HepG2 (cell line): ENCODE data around the gene MADD. TPM values are rescaled to one million over a fixed set of nuclear protein-coding genes. Genes with fewer than 3 reads are reported as not detected.
A peak's percentile ranks its signal among the peaks of the same experiment; 100 is the strongest.

Experiments used
- ARID4A ChIP-seq: sonication (generic); formaldehyde crosslinking; IDR thresholded peaks from 2 replicates; pipeline ENCODE4 v1.5.0; 2020; ENCODE audit warnings: mild to moderate bottlenecking, missing genetic modification reagents, borderline replicate concordance
- ATF2 ChIP-seq: sonication (generic); formaldehyde crosslinking; IDR thresholded peaks from 2 replicates; pipeline ENCODE4 v1.4.0; 2020; ENCODE audit warnings: missing genetic modification reagents
- BORCS8-MEF2B ChIP-seq: sonication (generic); formaldehyde crosslinking; IDR thresholded peaks from 2 replicates; pipeline ENCODE4 v1.8.0; 2022; ENCODE audit warnings: mild to moderate bottlenecking, missing genetic modification reagents
- HES4 ChIP-seq: sonication (generic); formaldehyde crosslinking; IDR thresholded peaks from 2 replicates; pipeline ENCODE4 v1.9.0; 2021; ENCODE audit warnings: mild to moderate bottlenecking, missing genetic modification reagents, borderline replicate concordance
- HNF1B ChIP-seq: sonication (generic); formaldehyde crosslinking; IDR thresholded peaks from 2 replicates; pipeline ENCODE4 v1.5.1; 2020; ENCODE audit warnings: mild to moderate bottlenecking, moderate library complexity, missing genetic modification reagents
- HNRNPLL ChIP-seq: fragments of 200-400 bp; formaldehyde crosslinking; IDR thresholded peaks from 2 replicates; pipeline ENCODE4 v1.6.1; 2017; ENCODE audit warnings: mild to moderate bottlenecking, low read depth, low read length; ENCODE audit not compliant: poor library complexity, severe bottlenecking
- ISL2 ChIP-seq: sonication (generic); formaldehyde crosslinking; IDR thresholded peaks from 2 replicates; pipeline ENCODE4 v1.5.0; 2020; ENCODE audit warnings: missing genetic modification reagents
- MTA1 ChIP-seq: sonication (generic); formaldehyde crosslinking; IDR thresholded peaks from 2 replicates; pipeline ENCODE4 v1.4.0; 2020; ENCODE audit warnings: missing genetic modification reagents, mild to moderate bottlenecking, borderline replicate concordance
- POLR2A ChIP-seq, 2 experiments: IDR thresholded peaks; 2 replicates each; pipeline ENCODE4 v1.6.1; 2011; ENCODE audit warnings: low read depth in 2 of 2, low read length in 2 of 2, mild to moderate bottlenecking in 1 of 2, moderate library complexity in 1 of 2; ENCODE audit not compliant: insufficient read depth in 1 of 2
- SALL1 ChIP-seq: sonication (generic); formaldehyde crosslinking; IDR thresholded peaks from 2 replicates; pipeline ENCODE4 v1.8.0; 2022; ENCODE audit warnings: mild to moderate bottlenecking, missing genetic modification reagents
- SALL2 ChIP-seq: sonication (generic); formaldehyde crosslinking; IDR thresholded peaks from 2 replicates; pipeline ENCODE4 v1.8.1; 2023; ENCODE audit warnings: mild to moderate bottlenecking, missing genetic modification reagents, inconsistent platforms
- SOX5 ChIP-seq: IDR thresholded peaks from 2 replicates; pipeline ENCODE4 v1.6.1; 2016; ENCODE audit warnings: borderline replicate concordance
- TBX2 ChIP-seq: sonication (generic); formaldehyde crosslinking; IDR thresholded peaks from 2 replicates; pipeline ENCODE4 v1.5.0; 2020; ENCODE audit warnings: missing genetic modification reagents, mild to moderate bottlenecking, borderline replicate concordance
- TEAD3 ChIP-seq: optimal IDR thresholded peaks from 2 replicates; pipeline ENCODE3; 2016; ENCODE audit warnings: borderline replicate concordance
- ZFP82 ChIP-seq: sonication (generic); formaldehyde crosslinking; IDR thresholded peaks from 2 replicates; pipeline ENCODE4 v1.5.1; 2020; ENCODE audit warnings: mild to moderate bottlenecking, missing genetic modification reagents, borderline replicate concordance
- ZNF552 ChIP-seq: sonication (generic); formaldehyde crosslinking; IDR thresholded peaks from 2 replicates; pipeline ENCODE4 v1.9.0; 2022; ENCODE audit warnings: missing genetic modification reagents, mild to moderate bottlenecking, borderline replicate concordance
- ZNF574 ChIP-seq: sonication (generic); formaldehyde crosslinking; IDR thresholded peaks from 2 replicates; pipeline ENCODE4 v1.4.0; 2020; ENCODE audit warnings: missing genetic modification reagents
- ZNF691 ChIP-seq: sonication (generic); formaldehyde crosslinking; IDR thresholded peaks from 2 replicates; pipeline ENCODE4 v1.4.0; 2020; ENCODE audit warnings: missing genetic modification reagents, low read depth, mild to moderate bottlenecking, borderline replicate concordance
- ZNF768 ChIP-seq: sonication (generic); formaldehyde crosslinking; IDR thresholded peaks from 2 replicates; pipeline ENCODE4 v1.4.0; 2020; ENCODE audit warnings: missing genetic modification reagents
- polyA plus RNA-seq, 8 experiments: library from polyadenylated mRNA; depleted of rRNA in 3 of 8; stranded (reverse) in 7 of 8; unstranded in 1 of 8; fragments of >200 nt; fragmentation: Illumina TruSeq in 4 of 8; extraction: Trizol in 4 of 8; gene quantifications; 2 replicates each; pipeline versions ENCODE4 v1.2.1 to v1.2.3, GENCODE V29; 2011 to 2016; ENCODE audit warnings: low read depth in 4 of 8, missing spikeins in 1 of 8, mixed read lengths in 1 of 8; ENCODE audit not compliant: insufficient read depth in 1 of 8
- total RNA-seq, 5 experiments: library from RNA; depleted of rRNA; stranded (reverse); fragments of >200 nt; fragmentation: Illumina TruSeq; extraction: Trizol; gene quantifications; 2 replicates each; pipeline ENCODE4 v1.2.3, GENCODE V29; 2016; ENCODE audit warnings: low read depth in 1 of 5

The MADD gene
- total and polyA plus RNA-seq, 2 of the 13 experiments (the other 11 are each of a cell fraction or from before 2014, with no cell fraction given) = 18.0 to 29.2 TPM

GRCh38 chr11:47269829-47270305, at the start of gene MADD (continued):
- 0 out of 2 replicates have a peak, but pooled peaks have one; percentile 55 for TF ChIP-seq SALL2 (CRISPR knock-in tag)
- TF ChIP-seq MTA1 = peak; percentile 38; the same call in 1 of the 2 replicates
- TF ChIP-seq TEAD3 (CRISPR knock-in tag) = peak; percentile 10
- peak; percentile 48; the same call in 1 of the 2 replicates for TF ChIP-seq ATF2 (CRISPR knock-in tag)
- TF ChIP-seq ZNF552 (CRISPR knock-in tag) = no peak
- TF ChIP-seq ARID4A (CRISPR knock-in tag) = peak; percentile 40
- peak; percentile 42; the same call in 1 of the 2 replicates for TF ChIP-seq TBX2 (CRISPR knock-in tag)
- 0 out of 2 replicates have a peak, but pooled peaks have one; percentile 19 for TF ChIP-seq ZNF691 (CRISPR knock-in tag)
- no peak for TF ChIP-seq SOX5 (CRISPR knock-in tag)
- peak; percentile 63 to 82 for TF ChIP-seq POLR2A (IDR thresholded peaks at IDR 0.05; ENCODE audit: insufficient read depth in 1 of 2, low read depth in 2 of 2, low read length in 2 of 2)
- TF ChIP-seq HNRNPLL = peak; percentile 54
- no peak for TF ChIP-seq ZFP82
- TF ChIP-seq HNF1B (CRISPR knock-in tag) = 0 out of 2 replicates have a peak, but pooled peaks have one; percentile 4
- TF ChIP-seq ISL2 = no peak
- peak; percentile 17; the same call in 1 of the 2 replicates for TF ChIP-seq BORCS8-MEF2B (CRISPR knock-in tag)
- peak; percentile 27; the same call in 1 of the 2 replicates for TF ChIP-seq ZNF768 (CRISPR knock-in tag)
- TF ChIP-seq SALL1 (CRISPR knock-in tag) = peak; percentile 36; the same call in 1 of the 2 replicates
- peak; percentile 10; the same call in 1 of the 2 replicates for TF ChIP-seq ZNF574 (CRISPR knock-in tag)
- no peak for TF ChIP-seq HES4
